Keratinocyte (primary cell): Measurements from ENCODE around the gene LAD1. TPM values are rescaled to one million over a fixed set of nuclear protein-coding genes. Genes with fewer than 3 reads are reported as not detected.

Source experiments
- DNase-seq: peaks from one replicate; pipeline ENCODE4 v3.0.0-alpha.2; 2011; ENCODE audit warnings: low read depth, missing footprints, low spot score
- FAIRE-seq: peaks from 2 replicates; lab custom pipeline; 2011; peaks lifted over from hg19 to GRCh38; lab: Jason Lieb, UNC
- H2AFZ ChIP-seq: 2 replicates; pipeline ENCODE4 v1.6.0; 2012; ENCODE audit warnings: low read length, control low read depth, inconsistent platforms; ENCODE audit not compliant: control insufficient read depth
- H3K27ac ChIP-seq: 2 replicates; pipeline ENCODE4 v1.5.1; 2011; ENCODE audit warnings: low read length; ENCODE audit not compliant: control insufficient read depth, insufficient read depth
- H3K27me3 ChIP-seq: 3 replicates; pipeline ENCODE4 v1.6.0; 2011; ENCODE audit warnings: low read length; ENCODE audit not compliant: control insufficient read depth, insufficient read depth; ENCODE audit errors: extremely low read depth
- H3K36me3 ChIP-seq, 2 experiments: 2 replicates in 1 of 2; 3 replicates in 1 of 2; pipeline ENCODE4 v1.5.1; 2011; ENCODE audit warnings: low read length in 2 of 2, mild to moderate bottlenecking in 1 of 2; ENCODE audit not compliant: control insufficient read depth in 2 of 2, insufficient read depth in 2 of 2; ENCODE audit errors: extremely low read depth in 1 of 2
- H3K4me1 ChIP-seq: 3 replicates; pipeline ENCODE4 v1.5.1; 2011; ENCODE audit warnings: low read length; ENCODE audit not compliant: control insufficient read depth, insufficient read depth; ENCODE audit errors: extremely low read depth
- H3K4me2 ChIP-seq: 3 replicates; pipeline ENCODE4 v1.6.0; 2011; ENCODE audit warnings: low read depth, low read length; ENCODE audit not compliant: control insufficient read depth, insufficient read depth; ENCODE audit errors: extremely low read depth
- H3K4me3 ChIP-seq, 3 experiments: fragments of 200-600 bp in 1 of 3; sonication (generic) in 1 of 3; 2 replicates in 2 of 3; 3 replicates in 1 of 3; pipeline ENCODE4 v1.5.1; 2011 to 2016; ENCODE audit warnings: low read length in 3 of 3, mild to moderate bottlenecking in 3 of 3, control low read depth in 2 of 3, inconsistent platforms in 1 of 3, low read depth in 1 of 3, mixed read lengths in 1 of 3, mixed run types in 1 of 3, moderate library complexity in 1 of 3; ENCODE audit not compliant: control insufficient read depth in 2 of 3, insufficient read depth in 2 of 3; ENCODE audit errors: extremely low read depth in 1 of 3
- H3K79me2 ChIP-seq: 2 replicates; pipeline ENCODE4 v1.6.0; 2012; ENCODE audit warnings: low read length; ENCODE audit not compliant: control insufficient read depth, insufficient read depth
- H3K9ac ChIP-seq: 3 replicates; pipeline ENCODE4 v1.6.0; 2011; ENCODE audit warnings: low read length; ENCODE audit not compliant: control insufficient read depth, insufficient read depth; ENCODE audit errors: extremely low read depth
- H3K9me1 ChIP-seq: 3 replicates; pipeline ENCODE4 v1.6.0; 2011; ENCODE audit warnings: low read length; ENCODE audit not compliant: control insufficient read depth, insufficient read depth; ENCODE audit errors: extremely low read depth
- H3K9me3 ChIP-seq: 2 replicates; pipeline ENCODE4 v1.5.1; 2012; ENCODE audit warnings: low read depth, low read length; ENCODE audit not compliant: control insufficient read depth
- H4K20me1 ChIP-seq: 3 replicates; pipeline ENCODE4 v1.6.0; 2011; ENCODE audit warnings: low read length; ENCODE audit not compliant: control insufficient read depth, insufficient read depth; ENCODE audit errors: extremely low read depth
- CTCF ChIP-seq, 3 experiments: IDR thresholded peaks in 1 of 3; conservative IDR thresholded peaks in 1 of 3; optimal IDR thresholded peaks in 1 of 3; 2 replicates in 2 of 3; 3 replicates in 1 of 3; pipeline versions ENCODE3 to v1.5.1; 2011; ENCODE audit warnings: low read length in 3 of 3, mild to moderate bottlenecking in 3 of 3, moderate library complexity in 2 of 3, control low read depth in 1 of 3, inconsistent platforms in 1 of 3; ENCODE audit not compliant: insufficient read depth in 2 of 3; ENCODE audit errors: extremely low read depth in 1 of 3
- EZH2 ChIP-seq: IDR thresholded peaks from one replicate; pipeline ENCODE4 v1.6.1; 2012; ENCODE audit warnings: inconsistent platforms, mild to moderate bottlenecking, low read length, moderate library complexity
- dilution Hi-C: fragments of 300-500 bp; cut with MboI; formaldehyde crosslinking; loops from one replicate; pipeline ENCODE4 v1.7.0; 2020; ENCODE audit warnings: low sequenced_read_pairs; ENCODE audit not compliant: extremely low pct_ligation_motif_present
- polyA plus RNA-seq, 5 experiments: library from polyadenylated mRNA; depleted of rRNA in 3 of 5; stranded (reverse) in 3 of 5; stranded (forward) in 1 of 5; unstranded in 1 of 5; fragments of >200 nt; gene quantifications; 1 replicate in 1 of 5; 2 replicates in 3 of 5; 3 replicates in 1 of 5; pipeline versions ENCODE4 v1.2.1 to v1.2.3, GENCODE V29; 2011 to 2012; ENCODE audit warnings: missing spikeins in 2 of 5, low read depth in 1 of 5, low replicate concordance in 1 of 5

The LAD1 gene
- polyA plus RNA-seq, 1 donor (not counting 4 experiments of a cell fraction or from before 2014, with no cell fraction given): 82.9 TPM

DNA sequence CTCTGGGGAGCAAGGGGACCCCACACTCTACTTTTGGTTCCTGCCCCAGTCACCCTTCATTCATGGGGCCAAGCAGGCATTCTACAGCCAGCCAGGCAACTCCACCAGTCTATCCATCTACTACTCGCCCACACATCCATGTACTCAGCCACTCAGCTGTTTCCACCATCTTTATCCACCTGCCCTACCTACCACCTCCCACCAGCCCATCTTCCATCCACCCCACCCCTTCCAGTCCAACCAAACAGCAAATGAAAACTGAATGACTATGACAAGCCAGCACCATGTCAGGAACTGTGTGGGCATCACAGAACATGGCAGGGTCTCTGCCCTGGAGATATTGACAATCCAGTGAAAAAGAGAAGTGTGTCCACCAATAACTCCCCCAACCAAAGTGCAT is 7.9 kb downstream of the LAD1 start:
- H3K36me3 ChIP-seq: peaks cover 39 to 49% of the 10 kb centered on the region in 2 experiments
- TF ChIP-seq EZH2 (no peak), CTCF (optimal IDR thresholded peaks at IDR 0.05 in 1 of 3, IDR thresholded peaks at IDR 0.05 in 1 of 3, conservative IDR thresholded peaks at IDR 0.05 in 1 of 3; ENCODE audit: extremely low read depth in 1 of 3, insufficient read depth in 2 of 3, low read length in 3 of 3) (no peak)
- H3K27me3 ChIP-seq: no peaks in the 10 kb centered on the region
- dilution Hi-C loops: no loop called here
- H3K4me2 ChIP-seq: no peak overlapping the region
- FAIRE-seq (no peak), DNase-seq (no peak)
- H3K9me3 ChIP-seq: no peaks in the 10 kb centered on the region
- peaks cover 75% of the 10 kb centered on the region for H3K79me2 ChIP-seq
- H3K9ac ChIP-seq: no peak overlapping the region
- H3K27ac ChIP-seq: no peak overlapping the region
- H4K20me1 ChIP-seq: peaks cover 18% of the 10 kb centered on the region
- no peak overlapping the region for H3K4me3 ChIP-seq
- H3K4me1 ChIP-seq: peaks cover 44% of the 10 kb centered on the region
- peaks cover 12% of the 10 kb centered on the region for H3K9me1 ChIP-seq
- H2AFZ ChIP-seq: no peak overlapping the region

DNA sequence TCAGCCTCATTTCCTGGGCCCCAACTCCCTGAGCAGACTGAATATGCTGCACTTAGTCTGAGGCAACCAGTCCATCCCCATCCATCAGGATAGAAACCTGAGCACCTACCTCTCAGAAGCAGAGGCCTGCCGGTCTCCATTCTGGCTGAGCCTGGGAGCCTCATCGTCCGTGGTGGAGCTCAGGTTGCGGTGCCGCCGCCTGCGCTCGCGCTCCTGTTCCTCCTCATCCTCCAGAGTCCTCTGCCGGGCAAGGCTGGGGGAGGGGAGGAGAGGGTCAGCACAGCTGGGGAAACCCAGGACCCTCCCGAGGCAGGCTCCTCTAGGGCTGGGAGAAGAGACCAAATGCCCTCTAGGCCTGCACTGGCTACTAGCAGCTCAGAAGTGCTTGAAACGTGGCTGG is 10.1 kb downstream of the LAD1 start:
- H3K9me3 ChIP-seq: no peaks in the 10 kb centered on the region
- H3K27ac ChIP-seq: no peak overlapping the region
- H3K4me1 ChIP-seq: peaks cover 40% of the 10 kb centered on the region
- no peak overlapping the region for H2AFZ ChIP-seq
- peaks cover 53% of the 10 kb centered on the region for H3K79me2 ChIP-seq
- dilution Hi-C loops: no loop called here
- H3K9me1 ChIP-seq: peaks cover 8% of the 10 kb centered on the region
- no peak overlapping the region for H3K4me3 ChIP-seq
- TF ChIP-seq CTCF (optimal IDR thresholded peaks at IDR 0.05 in 1 of 3, IDR thresholded peaks at IDR 0.05 in 1 of 3, conservative IDR thresholded peaks at IDR 0.05 in 1 of 3; ENCODE audit: extremely low read depth in 1 of 3, insufficient read depth in 2 of 3, low read length in 3 of 3) (no peak), EZH2 (no peak)
- peaks cover 47 to 48% of the 10 kb centered on the region in 2 experiments for H3K36me3 ChIP-seq
- H3K27me3 ChIP-seq: no peaks in the 10 kb centered on the region
- no peak for DNase-seq
- no peak for FAIRE-seq
- H4K20me1 ChIP-seq: peaks cover 30% of the 10 kb centered on the region
- no peak overlapping the region for H3K9ac ChIP-seq
- H3K4me2 ChIP-seq: no peak overlapping the region
